HEK293T (cell line): ENCODE measurements around the gene CFP.
"Not testable (repeated sequence)": the region's sequence is repeated elsewhere in the genome, so short reads cannot be mapped to it uniquely, and the experiment has no call there.

ENCODE experiments used
- CTCF ChIA-PET: fragments of 350-600 bp; formaldehyde crosslinking; extraction: SDS; loops from one replicate; lab custom pipeline; 2021; ENCODE audit warnings: antibody characterized with exemption, inconsistent platforms; lab: Yijun Ruan, JAX
- POLR2A ChIA-PET: fragments of 350-600 bp; formaldehyde crosslinking; extraction: SDS; loops from one replicate; lab custom pipeline; 2020; ENCODE audit warnings: antibody characterized with exemption, inconsistent platforms; lab: Yijun Ruan, JAX
- DNase-seq: peaks from one replicate; pipeline ENCODE4 v3.0.0; 2012; ENCODE audit warnings: mixed read lengths; ENCODE audit errors: extremely low spot score
- ARNT ChIP-seq: fragments of 450-650 bp; IDR thresholded peaks from 2 replicates; pipeline ENCODE4 v1.6.1; 2017; ENCODE audit warnings: mild to moderate bottlenecking
- BHLHE40 ChIP-seq: fragments of 450-650 bp; IDR thresholded peaks from 2 replicates; pipeline ENCODE4 v1.6.1; 2016; ENCODE audit warnings: mild to moderate bottlenecking, moderate library complexity, borderline replicate concordance
- CTBP1 ChIP-seq: fragments of 450-650 bp; IDR thresholded peaks from 2 replicates; pipeline ENCODE4 v1.6.1; 2016; ENCODE audit warnings: borderline replicate concordance
- ELF4 ChIP-seq: fragments of 450-650 bp; IDR thresholded peaks from 2 replicates; pipeline ENCODE4 v1.6.1; 2017; ENCODE audit warnings: antibody characterized with exemption
- FOXA1 ChIP-seq: fragments of 450-650 bp; IDR thresholded peaks from 2 replicates; pipeline ENCODE4 v1.6.1; 2016; ENCODE audit warnings: mild to moderate bottlenecking
- FOXK2 ChIP-seq: fragments of 450-650 bp; IDR thresholded peaks from 2 replicates; pipeline ENCODE4 v1.6.1; 2016; ENCODE audit warnings: mild to moderate bottlenecking
- FOXM1 ChIP-seq: fragments of 450-650 bp; IDR thresholded peaks from 2 replicates; pipeline ENCODE4 v1.6.1; 2017; ENCODE audit warnings: mild to moderate bottlenecking, borderline replicate concordance
- HDGF ChIP-seq: fragments of 450-650 bp; IDR thresholded peaks from 2 replicates; pipeline ENCODE4 v1.6.1; 2017; ENCODE audit warnings: antibody characterized with exemption, borderline replicate concordance
- L3MBTL2 ChIP-seq: fragments of 450-650 bp; conservative IDR thresholded peaks from 2 replicates; pipeline ENCODE4 v1.6.1; 2016; ENCODE audit warnings: mild to moderate bottlenecking
- LEF1 ChIP-seq: fragments of 450-650 bp; IDR thresholded peaks from 2 replicates; pipeline ENCODE4 v1.6.1; 2017; ENCODE audit warnings: mild to moderate bottlenecking, borderline replicate concordance
- NFRKB ChIP-seq: fragments of 450-650 bp; IDR thresholded peaks from 2 replicates; pipeline ENCODE4 v1.6.1; 2016; ENCODE audit warnings: mild to moderate bottlenecking, moderate library complexity
- SP1 ChIP-seq: fragments of 450-650 bp; IDR thresholded peaks from 2 replicates; pipeline ENCODE4 v1.6.1; 2017
- SUZ12 ChIP-seq: fragments of 450-650 bp; IDR thresholded peaks from 2 replicates; pipeline ENCODE4 v1.6.1; 2016; ENCODE audit warnings: mild to moderate bottlenecking
- TARDBP ChIP-seq: fragments of 450-650 bp; IDR thresholded peaks from 2 replicates; pipeline ENCODE4 v1.6.1; 2016
- ZNF384 ChIP-seq: fragments of 450-650 bp; IDR thresholded peaks from 2 replicates; pipeline ENCODE4 v1.6.1; 2016
- TF ChIP-seq, protein P1 (sequence below): fragments of 450-650 bp; IDR thresholded peaks from 2 replicates; pipeline ENCODE4 v1.6.1; 2016

Gene CFP

DNA sequence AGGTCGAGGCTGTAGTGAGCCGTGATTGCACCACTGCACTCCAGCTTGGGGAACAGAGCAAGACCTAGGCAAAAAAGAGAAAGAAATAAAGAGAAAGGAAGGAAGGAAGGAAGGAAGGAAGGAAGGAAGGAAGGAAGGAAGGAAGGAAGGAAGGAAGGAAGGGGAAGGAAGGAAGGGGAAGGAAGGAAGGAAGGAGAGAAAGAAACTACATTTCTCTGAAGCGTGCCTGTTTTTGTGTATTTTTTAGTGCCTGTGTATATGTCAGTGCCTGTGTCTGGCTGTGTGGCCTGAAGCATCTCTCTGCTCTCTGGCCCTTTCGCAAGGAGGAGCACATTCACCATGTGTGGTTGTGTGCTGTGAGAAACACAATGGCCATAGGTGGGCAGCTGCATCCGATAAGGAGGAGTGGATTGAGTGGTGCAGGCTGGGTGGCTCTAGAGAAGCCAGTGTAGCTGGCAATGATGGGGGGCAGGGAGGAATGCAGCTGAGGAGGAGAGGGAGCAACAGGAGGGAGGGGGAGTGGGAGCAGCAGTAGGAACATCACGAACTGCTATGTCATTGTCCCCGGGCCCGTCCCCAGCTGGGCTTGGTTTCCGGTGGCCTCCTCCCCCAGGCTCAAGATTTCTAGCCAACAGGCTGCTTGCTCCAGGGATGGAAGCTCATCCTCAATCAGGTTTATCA is 21.5 kb downstream of the CFP start:
- CTCF ChIA-PET: interaction anchor here (0.6 kb wide), 1 partner anchor 31 kb away, joined by 3 read pairs; no protein-coding TSS in a partner anchor
- DNase-seq: no peak
- POLR2A ChIA-PET: no interaction called here

DNA sequence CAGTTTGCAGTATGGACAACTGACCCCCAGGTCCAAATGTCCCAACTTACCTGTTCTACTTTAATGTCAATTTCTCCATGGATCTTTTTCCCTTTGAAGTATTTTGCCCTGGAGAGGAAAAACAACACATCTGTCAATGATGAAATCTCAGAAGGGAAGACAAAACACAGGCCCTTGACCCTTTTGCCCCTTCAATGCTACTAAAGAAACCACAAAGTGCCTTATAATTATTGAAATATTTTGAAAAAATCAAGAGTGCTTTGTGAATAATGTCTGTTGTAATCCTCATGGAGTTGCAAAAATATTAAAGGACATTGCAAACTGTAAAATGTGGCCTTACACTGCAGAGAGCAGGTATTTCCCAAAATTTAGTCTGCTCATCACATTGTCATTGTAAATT is 22.6 kb downstream of the CFP start:
- ChIA-PET CTCF (no interaction called here), POLR2A (no interaction called here)
- no peak for DNase-seq
- TF ChIP-seq SUZ12 (no peak), ZNF384 (no peak), L3MBTL2 (no peak), LEF1 (no peak), CTBP1 (no peak), SP1 (no peak), ELF4 (no peak), FOXM1 (no peak), BHLHE40 (no peak), ARNT (no peak), NFRKB (no peak)
- TF ChIP-seq, protein P1, sequence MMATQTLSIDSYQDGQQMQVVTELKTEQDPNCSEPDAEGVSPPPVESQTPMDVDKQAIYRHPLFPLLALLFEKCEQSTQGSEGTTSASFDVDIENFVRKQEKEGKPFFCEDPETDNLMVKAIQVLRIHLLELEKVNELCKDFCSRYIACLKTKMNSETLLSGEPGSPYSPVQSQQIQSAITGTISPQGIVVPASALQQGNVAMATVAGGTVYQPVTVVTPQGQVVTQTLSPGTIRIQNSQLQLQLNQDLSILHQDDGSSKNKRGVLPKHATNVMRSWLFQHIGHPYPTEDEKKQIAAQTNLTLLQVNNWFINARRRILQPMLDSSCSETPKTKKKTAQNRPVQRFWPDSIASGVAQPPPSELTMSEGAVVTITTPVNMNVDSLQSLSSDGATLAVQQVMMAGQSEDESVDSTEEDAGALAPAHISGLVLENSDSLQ: no peak

More for the DNA sequence above, 21.5 kb downstream of the CFP start:
- TF ChIP-seq ARNT (no peak), CTBP1 (no peak), L3MBTL2 (no peak), FOXM1 (no peak), NFRKB (no peak), BHLHE40 (no peak), FOXA1 (no peak), ELF4 (no peak), HDGF (no peak)
- TF ChIP-seq, protein P1: no peak

DNA sequence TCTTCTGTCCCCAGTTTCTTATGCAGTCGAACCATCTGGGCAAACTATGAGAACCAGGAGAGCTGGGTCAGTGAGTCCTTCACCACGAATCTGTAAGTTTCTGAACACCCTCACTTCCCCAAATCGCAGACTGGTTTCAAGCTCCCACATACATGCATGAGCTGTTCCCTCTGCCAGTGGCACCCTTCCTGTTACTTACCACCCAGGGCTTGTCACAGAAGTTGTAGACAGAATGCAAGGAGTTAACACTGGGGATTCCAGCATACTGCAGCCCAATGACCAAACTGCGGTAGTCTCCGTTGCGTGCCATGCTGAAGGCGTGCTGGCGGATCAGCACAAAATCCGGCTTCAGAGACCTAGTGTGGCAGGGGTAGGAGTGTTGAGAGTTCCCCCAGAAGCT is 24.7 kb downstream of the CFP start:
- ChIA-PET POLR2A (no interaction called here), CTCF (no interaction called here)
- no peak for DNase-seq
- no peak for TF ChIP-seq L3MBTL2

DNA sequence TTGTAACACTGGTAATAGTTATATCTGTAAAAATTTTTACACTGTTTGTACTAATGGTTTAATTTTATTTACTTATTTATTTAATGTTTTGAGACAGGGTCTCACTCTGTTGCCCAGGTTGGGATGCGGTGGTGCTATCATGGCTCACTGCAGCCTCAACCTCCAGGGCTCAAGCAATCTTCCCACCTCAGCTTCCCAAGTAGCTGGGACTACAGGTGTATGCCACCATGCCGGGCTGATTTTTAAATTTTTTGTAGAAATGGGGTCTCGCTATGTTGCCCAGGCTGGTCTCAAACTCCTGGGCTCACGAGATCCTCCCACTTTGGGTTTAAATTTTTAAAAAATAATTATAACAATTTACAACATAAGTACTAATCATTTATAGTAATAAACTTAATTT is 26.6 kb downstream of the CFP start:
- CTCF ChIA-PET, POLR2A ChIA-PET, DNase-seq: not testable (repeated sequence)

DNA sequence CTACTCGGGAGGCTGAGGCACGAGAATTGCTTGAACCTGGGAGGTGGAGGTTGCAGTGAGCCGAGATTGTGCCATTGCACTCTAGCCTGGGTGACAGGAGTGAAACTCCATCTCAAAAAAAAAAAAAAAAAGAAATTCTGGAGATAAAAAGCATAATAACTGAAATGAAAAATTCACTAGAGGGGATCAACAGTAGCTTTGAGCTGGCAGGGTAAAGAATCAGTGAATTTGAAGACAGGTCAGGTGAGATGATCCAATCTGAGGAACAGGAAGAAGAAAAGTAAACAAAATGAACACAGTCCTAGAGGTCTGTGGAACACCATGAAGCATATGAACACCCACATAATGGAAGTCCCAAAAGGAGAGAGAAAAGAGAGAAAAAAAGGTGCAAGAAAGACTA is 32.5 kb downstream of the CFP start:
- POLR2A ChIA-PET: no interaction called here

DNA sequence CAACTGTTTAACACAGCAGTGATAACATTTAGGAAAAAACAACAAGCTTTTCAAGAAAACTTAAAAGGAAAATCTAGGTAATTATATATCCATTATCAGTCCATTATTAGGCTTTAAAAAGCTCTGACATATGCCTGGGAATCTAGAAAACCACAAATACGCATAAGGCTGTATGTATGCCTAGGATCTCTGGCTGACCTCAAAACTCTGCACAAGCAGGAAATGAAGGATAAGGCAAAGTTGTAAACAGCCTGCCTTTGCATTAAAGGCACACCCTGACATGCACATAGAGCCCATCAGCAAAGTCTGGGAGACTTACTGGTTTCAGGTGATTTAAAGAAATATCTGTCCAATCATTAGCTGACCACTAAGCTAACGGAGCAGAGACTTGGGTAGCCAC is 33.5 kb downstream of the CFP start:
- no peak for DNase-seq
- CTCF ChIA-PET: no interaction called here
- POLR2A ChIA-PET: no interaction called here
- TF ChIP-seq LEF1 (no peak), BHLHE40 (no peak), FOXK2 (no peak), SUZ12 (no peak), HDGF (no peak), FOXA1 (no peak), ZNF384 (no peak), SP1 (no peak), ARNT (no peak), CTBP1 (no peak)
- TF ChIP-seq, protein P1: no peak

More for the DNA sequence above, 32.5 kb downstream of the CFP start:
- DNase-seq: no peak
- no peak for TF ChIP-seq ARNT
- TF ChIP-seq, protein P1: no peak
- TF ChIP-seq LEF1: no peak
- TF ChIP-seq CTBP1: no peak
- TF ChIP-seq TARDBP: no peak
- TF ChIP-seq L3MBTL2: no peak
- TF ChIP-seq ELF4: no peak
- no peak for TF ChIP-seq FOXK2
- no peak for TF ChIP-seq SP1
- no peak for TF ChIP-seq NFRKB
- no peak for TF ChIP-seq BHLHE40
- TF ChIP-seq HDGF: no peak
- TF ChIP-seq ZNF384: no peak
- no peak for TF ChIP-seq SUZ12
- TF ChIP-seq FOXM1: no peak
- TF ChIP-seq FOXA1: no peak
- CTCF ChIA-PET: interaction anchor here (0.6 kb wide), 1 partner anchor 35 kb away, joined by 3 read pairs; no protein-coding TSS in a partner anchor
